GM18507 (cell line): ENCODE measurements around the gene CCDC192.
"Not testable (repeated sequence)": the region's sequence is repeated elsewhere in the genome, so short reads cannot be mapped to it uniquely, and the experiment has no call there.

Source experiments
- DNase-seq: peaks from one replicate; pipeline ENCODE4 v3.0.0; 2011; ENCODE audit warnings: low read depth; ENCODE audit not compliant: insufficient read length; ENCODE audit errors: extremely low spot score
- FAIRE-seq: peaks from 2 replicates; lab custom pipeline; 2011; peaks lifted over from hg19 to GRCh38; lab: Jason Lieb, UNC

CCDC192 gene

GRCh38 chr5:127754259-127754658, 51.1 kb downstream of the CCDC192 start:
- no peak for FAIRE-seq
- DNase-seq = no peak

- FAIRE-seq = no peak
- no peak for DNase-seq
Measured at GRCh38 chr5:127754706-127755105, 51.5 kb downstream of the CCDC192 start.

GRCh38 chr5:127757576-127757975, 54.4 kb downstream of the CCDC192 start:
- FAIRE-seq = peak; percentile 88
- peak; percentile 23 for DNase-seq

DNA sequence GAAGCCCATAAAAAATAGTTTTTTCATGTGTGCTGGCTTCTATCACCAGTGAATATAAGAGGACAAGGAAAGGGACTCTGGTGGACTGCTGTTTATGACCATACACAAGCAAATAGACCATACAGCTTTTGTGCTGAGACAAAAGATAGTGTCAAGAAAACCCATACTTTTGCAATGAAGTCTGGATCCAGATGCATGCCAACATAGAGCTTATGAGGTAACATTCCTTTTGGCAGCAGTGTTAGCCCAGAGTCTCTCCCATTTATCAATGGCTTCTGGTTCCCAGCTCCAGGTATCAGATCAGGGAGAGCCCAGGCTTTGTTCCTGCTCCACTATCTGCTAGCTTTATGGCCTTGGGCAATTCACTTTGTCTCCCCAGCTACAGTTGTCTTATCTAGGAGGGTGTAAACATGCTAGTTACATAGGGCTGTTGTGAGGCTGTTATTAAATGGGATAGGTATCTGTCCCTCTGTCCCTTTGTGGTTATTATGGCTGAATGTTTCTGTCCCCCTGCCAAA, 55.6 kb downstream of the CCDC192 start:
- DNase-seq (no peak), FAIRE-seq (no peak)

DNA sequence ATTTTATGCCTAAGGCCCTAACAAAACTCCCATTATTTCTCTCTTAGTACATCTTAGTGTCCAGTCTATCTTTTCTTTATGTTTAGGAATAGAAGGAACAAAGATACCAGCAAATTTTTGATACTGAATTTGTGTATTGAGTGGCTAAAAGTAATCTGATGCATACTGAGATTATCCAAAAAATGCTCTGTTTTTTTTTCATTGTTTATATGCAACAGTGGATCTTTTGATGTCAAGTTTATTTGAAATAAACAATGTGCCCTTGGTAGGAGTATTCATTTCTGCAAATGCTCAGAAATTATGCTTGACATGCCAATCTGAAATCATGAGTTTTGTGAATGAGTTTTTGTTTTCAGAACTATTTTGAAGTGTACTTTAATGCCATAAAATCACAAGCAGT, 58.7 kb downstream of the CCDC192 start:
- FAIRE-seq (no peak), DNase-seq (no peak)

DNA sequence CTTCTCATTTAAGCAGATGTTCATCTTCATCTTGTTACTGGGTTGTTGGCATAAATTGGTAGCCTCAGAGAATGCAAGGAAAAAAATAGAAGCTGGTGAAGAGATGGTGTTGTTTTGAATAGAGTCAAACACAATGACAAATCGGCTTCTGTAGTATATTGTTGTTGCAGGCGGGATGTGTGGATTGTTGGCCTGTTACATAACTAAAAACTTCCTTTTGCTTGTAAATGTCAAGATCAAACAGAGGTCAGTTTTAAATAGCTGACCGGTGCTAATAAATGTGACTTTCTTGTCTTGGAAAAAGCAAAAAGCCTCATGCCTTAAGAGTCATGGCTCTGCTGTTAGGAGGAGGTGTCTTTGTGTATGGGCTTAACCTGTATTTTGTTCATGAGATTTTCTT, 59.2 kb downstream of the CCDC192 start:
- no peak for FAIRE-seq
- DNase-seq = no peak

- FAIRE-seq = no peak
- DNase-seq = no peak
Measured at GRCh38 chr5:127766676-127767335, 63.6 kb downstream of the CCDC192 start.

- FAIRE-seq = no peak
Measured at GRCh38 chr5:127769386-127769785, 66.2 kb downstream of the CCDC192 start.

GRCh38 chr5:127770272-127770671, 67.1 kb downstream of the CCDC192 start:
- DNase-seq (no peak), FAIRE-seq (no peak)

More at GRCh38 chr5:127769386-127769785, 66.2 kb downstream of the CCDC192 start:
- DNase-seq = no peak

GRCh38 chr5:127772531-127772930, 69.3 kb downstream of the CCDC192 start:
- no peak for FAIRE-seq

GRCh38 chr5:127774221-127774620, 71.0 kb downstream of the CCDC192 start:
- DNase-seq (no peak), FAIRE-seq (no peak)

More at GRCh38 chr5:127772531-127772930, 69.3 kb downstream of the CCDC192 start:
- no peak for DNase-seq

DNA sequence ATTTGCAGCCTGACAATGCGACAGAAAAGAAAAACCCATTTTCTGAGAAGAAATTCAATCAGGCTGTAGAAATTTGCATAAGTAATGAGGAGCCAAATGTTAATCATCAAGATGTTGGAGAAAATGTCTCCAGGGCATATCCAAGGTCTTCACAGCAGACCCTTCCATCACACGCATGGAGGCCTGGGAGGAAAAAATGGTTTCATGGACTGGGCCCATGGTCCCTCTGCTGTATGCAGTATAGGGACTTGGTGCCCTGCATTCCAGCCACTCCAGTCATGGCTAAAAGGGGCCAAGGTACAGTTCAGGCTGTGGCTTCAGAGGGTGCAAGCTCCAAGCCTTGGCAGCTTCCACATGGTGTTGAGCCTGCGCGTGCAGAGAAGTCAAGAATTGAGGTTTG, 73.3 kb downstream of the CCDC192 start:
- no peak for FAIRE-seq
- DNase-seq = no peak

DNA sequence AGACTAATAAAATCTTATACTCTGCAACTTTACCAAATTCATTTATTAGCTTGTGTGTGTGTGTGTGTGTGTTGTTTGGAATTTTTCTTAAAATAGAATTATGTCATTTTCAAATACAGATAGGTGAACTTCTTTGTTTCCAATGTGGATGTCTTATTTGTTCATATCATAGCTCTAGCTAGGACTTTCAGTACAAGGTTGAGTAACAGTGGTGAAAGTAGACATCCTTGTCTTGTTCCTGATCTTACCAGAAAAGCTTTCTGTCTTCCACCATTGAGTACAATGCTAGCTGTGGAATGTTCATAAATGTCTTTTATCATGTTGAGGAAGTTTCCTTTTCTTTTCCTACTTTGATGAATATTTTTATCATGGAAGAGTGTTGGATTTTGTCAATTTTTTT, 74.8 kb downstream of the CCDC192 start:
- DNase-seq (no peak), FAIRE-seq (peak; percentile 24)

DNA sequence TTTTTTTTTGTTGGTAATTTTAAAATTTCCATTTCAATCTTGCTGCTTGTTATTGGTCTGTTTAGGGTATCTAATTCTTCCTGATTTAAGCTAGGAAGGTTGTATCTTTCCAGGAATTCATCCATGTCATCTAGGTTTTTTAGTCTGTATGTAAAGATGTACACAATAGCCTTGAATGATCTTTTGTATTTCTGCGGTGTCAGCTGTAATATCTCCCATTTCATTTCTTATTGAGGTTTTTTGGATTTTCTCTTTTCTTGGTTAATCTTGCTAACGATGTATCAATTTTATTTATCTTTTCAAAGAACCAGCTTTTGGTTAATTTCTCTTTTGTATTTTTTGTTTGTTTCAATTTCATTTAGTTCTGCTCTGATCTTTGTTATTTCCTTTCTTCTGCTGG, 79.3 kb downstream of the CCDC192 start:
- not testable (repeated sequence) for FAIRE-seq, DNase-seq

- peak; percentile 9 for FAIRE-seq
- no peak for DNase-seq
Measured at GRCh38 chr5:127785098-127785927, 82.1 kb downstream of the CCDC192 start.

DNA sequence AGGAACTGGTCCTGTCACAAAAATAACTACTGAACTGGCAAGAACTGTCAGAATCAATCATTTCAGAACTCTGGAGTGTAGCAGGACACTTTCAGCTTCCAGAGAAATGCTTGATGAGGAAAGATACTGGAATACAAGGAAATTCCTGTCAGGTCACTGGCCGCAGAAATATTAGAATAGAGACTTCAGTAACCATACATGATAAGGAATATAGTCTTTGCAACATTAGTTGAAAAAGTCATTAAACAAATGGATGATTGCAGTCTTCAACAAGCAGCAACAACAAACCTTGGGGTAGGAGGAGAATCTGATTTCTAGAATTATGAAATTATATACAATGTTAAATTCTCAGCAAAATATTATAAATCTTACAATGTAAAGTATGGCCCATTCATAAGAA, 88.2 kb downstream of the CCDC192 start:
- DNase-seq (no peak), FAIRE-seq (no peak)

- FAIRE-seq, DNase-seq: not testable (repeated sequence)
Measured at GRCh38 chr5:127791908-127792307, 88.7 kb downstream of the CCDC192 start.

DNA sequence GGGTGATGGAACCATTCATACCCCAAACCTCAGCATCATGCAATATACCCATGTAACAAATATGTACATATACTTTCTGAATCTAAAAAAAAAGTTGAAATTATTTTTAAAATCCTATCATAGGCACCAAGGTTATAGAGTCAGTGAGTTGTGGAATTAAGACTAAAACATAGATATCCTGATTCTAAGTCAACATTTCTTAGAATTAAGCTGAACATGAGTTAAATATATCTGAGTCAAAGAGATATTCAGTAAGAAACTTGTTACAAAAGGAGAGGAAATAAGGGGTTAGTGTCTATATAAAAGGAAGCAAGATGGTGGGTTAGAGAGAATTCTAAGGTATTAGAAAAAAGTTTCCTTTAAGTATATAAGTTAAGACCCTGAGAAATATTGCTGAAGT, 89.9 kb downstream of the CCDC192 start:
- FAIRE-seq (no peak), DNase-seq (no peak)

DNA sequence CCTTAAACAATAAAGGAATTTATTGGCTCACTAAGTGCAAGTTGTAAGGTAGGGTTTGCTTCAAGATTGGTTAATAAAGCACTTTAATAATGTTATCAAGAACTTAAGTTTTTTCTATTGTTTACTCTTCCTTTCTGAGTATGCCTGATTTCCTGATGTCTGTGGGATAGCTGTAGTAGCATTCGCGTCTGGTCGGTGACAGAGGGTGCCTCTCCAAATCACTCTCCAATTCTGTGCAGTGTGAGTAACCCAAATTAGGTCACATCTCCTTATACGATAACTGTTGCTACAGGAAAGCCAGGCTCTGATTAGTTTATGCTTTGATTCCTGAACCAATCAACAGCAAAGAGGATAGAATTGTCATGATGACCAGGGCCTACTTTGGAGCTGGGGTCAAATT, 90.7 kb downstream of the CCDC192 start:
- no peak for FAIRE-seq

GRCh38 chr5:127796211-127796610, 93.0 kb downstream of the CCDC192 start:
- FAIRE-seq (no peak), DNase-seq (no peak)

More for the DNA sequence above, 90.7 kb downstream of the CCDC192 start:
- no peak for DNase-seq
